ENCODE results near the gene WDR48.

DNA sequence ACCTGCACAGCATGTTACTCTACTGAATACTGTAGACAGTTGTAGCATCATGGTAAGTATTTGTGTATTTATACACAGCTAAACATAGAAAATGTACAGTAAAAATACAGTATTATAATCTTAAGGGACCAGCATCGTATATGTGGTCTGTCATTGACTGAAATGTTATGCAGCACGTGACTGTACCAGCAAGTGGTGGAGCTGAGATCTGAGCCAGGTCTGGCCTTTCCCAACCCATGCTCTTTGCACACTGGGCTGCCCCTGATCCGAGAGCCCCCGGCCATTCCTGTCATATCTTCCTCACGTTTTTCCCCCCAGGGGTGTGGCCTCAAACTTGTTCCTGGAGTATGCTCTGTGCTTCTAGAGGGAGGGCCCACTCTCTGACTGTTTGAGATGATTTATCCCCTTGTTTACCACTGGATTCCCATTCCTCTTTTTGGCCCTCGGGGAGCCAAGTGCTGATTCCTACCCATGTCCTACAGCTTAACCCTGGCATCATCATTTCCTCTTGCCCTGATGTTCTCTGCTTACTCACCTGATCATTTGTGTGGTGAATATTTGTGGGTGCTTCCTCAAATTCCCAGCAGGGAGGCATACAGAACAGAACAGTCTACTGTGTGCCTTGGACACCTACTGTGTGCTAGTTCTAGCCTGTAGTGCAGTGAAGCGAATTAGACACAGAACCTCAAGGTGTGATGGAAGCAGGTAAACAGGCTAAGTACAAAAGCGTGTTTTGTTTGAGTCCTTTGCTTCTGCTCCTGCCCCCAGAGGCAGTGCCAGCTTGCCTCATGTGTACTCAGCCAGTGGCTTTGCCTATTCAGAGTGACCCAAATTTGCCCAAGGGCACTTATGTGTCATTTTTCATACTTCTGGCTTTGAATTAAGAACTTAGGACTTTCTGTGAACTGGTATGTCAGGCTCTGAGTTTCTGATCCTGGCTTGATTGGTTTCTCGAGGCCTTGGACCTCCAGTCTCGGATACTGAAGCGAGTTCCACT, 80.6 kb downstream of the WDR48 start:
- TF ChIP-seq, protein P1, sequence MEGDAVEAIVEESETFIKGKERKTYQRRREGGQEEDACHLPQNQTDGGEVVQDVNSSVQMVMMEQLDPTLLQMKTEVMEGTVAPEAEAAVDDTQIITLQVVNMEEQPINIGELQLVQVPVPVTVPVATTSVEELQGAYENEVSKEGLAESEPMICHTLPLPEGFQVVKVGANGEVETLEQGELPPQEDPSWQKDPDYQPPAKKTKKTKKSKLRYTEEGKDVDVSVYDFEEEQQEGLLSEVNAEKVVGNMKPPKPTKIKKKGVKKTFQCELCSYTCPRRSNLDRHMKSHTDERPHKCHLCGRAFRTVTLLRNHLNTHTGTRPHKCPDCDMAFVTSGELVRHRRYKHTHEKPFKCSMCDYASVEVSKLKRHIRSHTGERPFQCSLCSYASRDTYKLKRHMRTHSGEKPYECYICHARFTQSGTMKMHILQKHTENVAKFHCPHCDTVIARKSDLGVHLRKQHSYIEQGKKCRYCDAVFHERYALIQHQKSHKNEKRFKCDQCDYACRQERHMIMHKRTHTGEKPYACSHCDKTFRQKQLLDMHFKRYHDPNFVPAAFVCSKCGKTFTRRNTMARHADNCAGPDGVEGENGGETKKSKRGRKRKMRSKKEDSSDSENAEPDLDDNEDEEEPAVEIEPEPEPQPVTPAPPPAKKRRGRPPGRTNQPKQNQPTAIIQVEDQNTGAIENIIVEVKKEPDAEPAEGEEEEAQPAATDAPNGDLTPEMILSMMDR (IDR thresholded peaks at IDR 0.05) = no peak
- TF ChIP-seq POLR2A (IDR thresholded peaks at IDR 0.05) = no peak

Measured in lower leg skin (tissue), 3 donors.